Thyroid gland (tissue), 4 donors: ENCODE data around the gene UBC. TPM values are rescaled to one million over a fixed set of nuclear protein-coding genes. Genes with fewer than 3 reads are reported as not detected.

Experiments used
- DNase-seq, 2 donors: peaks; one replicate each; pipeline ENCODE4 v3.0.0-alpha.2; 2019
- H3K27ac ChIP-seq, 3 donors: fragments of 200-600 bp; sonication (generic); 1 replicate in 2 of 3; 2 replicates in 1 of 3; pipeline ENCODE4 v1.5.1; 2016 to 2019; ENCODE audit warnings: mild to moderate bottlenecking in 1 of 3, moderate library complexity in 1 of 3
- H3K27me3 ChIP-seq: fragments of 200-600 bp; sonication (generic); one replicate; pipeline ENCODE4 v1.5.1; 2019
- H3K36me3 ChIP-seq, 2 donors: fragments of 200-600 bp; sonication (generic); one replicate each; pipeline ENCODE4 v1.5.1; 2016 to 2019
- H3K4me1 ChIP-seq, 2 donors: fragments of 200-600 bp; sonication (generic); one replicate each; pipeline ENCODE4 v1.5.1; 2017 to 2019
- H3K4me3 ChIP-seq, 3 donors: fragments of 200-600 bp; sonication (generic); replicated peaks in 1 of 3; 1 replicate in 2 of 3; 2 replicates in 1 of 3; pipeline ENCODE4 v1.5.1; 2016; ENCODE audit warnings: mild to moderate bottlenecking in 1 of 3
- H3K9me3 ChIP-seq: fragments of 200-600 bp; sonication (generic); one replicate; pipeline ENCODE4 v1.5.1; 2017
- CTCF ChIP-seq, 6 experiments: fragments of 200-600 bp in 3 of 6; fragments of 450-650 bp in 3 of 6; sonication (generic) in 3 of 6; IDR thresholded peaks; one replicate each; pipeline ENCODE4 v1.5.1; 2016 to 2019; ENCODE audit warnings: antibody characterized with exemption in 6 of 6, mild to moderate bottlenecking in 2 of 6, inconsistent platforms in 1 of 6, moderate library complexity in 1 of 6
- POLR2A ChIP-seq, 2 donors: fragments of 450-650 bp; IDR thresholded peaks; one replicate each; pipeline ENCODE4 v1.6.1; 2017; ENCODE audit warnings: antibody characterized with exemption in 2 of 2, mild to moderate bottlenecking in 2 of 2, moderate library complexity in 1 of 2
- WGBS, 2 donors: methylation state at CpG; one replicate each; pipeline ENCODE4 v1.1.5; 2017; 5-methylcytosine and 5-hydroxymethylcytosine counted together
- intact Hi-C: fragments of 100-400 bp; cut with DNase I; formaldehyde crosslinking; loops from one replicate; pipeline ENCODE4 v1.15.1; 2023
- total RNA-seq, 4 donors: library from RNA; depleted of rRNA; stranded (reverse); fragments of >200 nt; gene quantifications; one replicate each; pipeline ENCODE4 v1.2.3, GENCODE V29; 2016

The UBC gene
- total RNA-seq, 4 donors from 2014 or later, result 907 to 1,424 (median 1,000) TPM

- Histone ChIP-seq H3K4me1 (no peaks in the 10 kb centered on the region), H3K27me3 (no peaks in the 10 kb centered on the region), H3K9me3 (no peaks in the 10 kb centered on the region), H3K27ac (no peak overlapping the region), H3K4me3 (no peak overlapping the region), H3K36me3 (no peaks in the 10 kb centered on the region)
- DNase-seq, result no peak
- intact Hi-C loops, result loop anchor here (10.0 kb wide), 1 partner anchor 66 kb away; no protein-coding TSS in a partner anchor
- TF ChIP-seq CTCF (IDR thresholded peaks at IDR 0.05) (no peak), POLR2A (IDR thresholded peaks at IDR 0.05) (no peak)
- 87 to 88% methylated on average over 4 of the region's 4 CpGs for WGBS, 2 donors
These were observed 43.2 kb downstream of the UBC start for GRCh38 chr12:124871297-124871696.

- Histone ChIP-seq H3K27me3 (no peaks in the 10 kb centered on the region), H3K9me3 (no peaks in the 10 kb centered on the region), H3K27ac (no peak overlapping the region), H3K36me3 (no peaks in the 10 kb centered on the region), H3K4me3 (no peak overlapping the region), H3K4me1 (no peaks in the 10 kb centered on the region)
- DNase-seq, result no peak
- intact Hi-C loops, result loop anchor here (10.0 kb wide), 1 partner anchor 66 kb away; no protein-coding TSS in a partner anchor
- no peak for TF ChIP-seq CTCF (IDR thresholded peaks at IDR 0.05)
- TF ChIP-seq POLR2A (IDR thresholded peaks at IDR 0.05), result no peak
- WGBS, 2 donors, result 93 to 96% methylated on average over 4 of the region's 4 CpGs
These were observed 43.9 kb downstream of the UBC start for GRCh38 chr12:124870515-124870914.

GRCh38 chr12:124869059-124869665 is 45.3 kb downstream of the UBC start:
- TF ChIP-seq POLR2A (IDR thresholded peaks at IDR 0.05) (no peak), CTCF (IDR thresholded peaks at IDR 0.05) (no peak)
- no peaks in the 10 kb centered on the region for H3K36me3 ChIP-seq
- H3K27me3 ChIP-seq, result no peaks in the 10 kb centered on the region
- H3K27ac ChIP-seq, result no peak overlapping the region
- no peak for DNase-seq
- intact Hi-C loops, result no loop called here
- no peaks in the 10 kb centered on the region for H3K9me3 ChIP-seq
- WGBS, 2 donors, result 71 to 79% methylated on average over 14 to 17 of the region's 17 CpGs
- H3K4me1 ChIP-seq, result peaks cover 2 to 3% of the 10 kb centered on the region in 2 donors
- H3K4me3 ChIP-seq, result no peak overlapping the region

- Histone ChIP-seq H3K4me3 (no peak overlapping the region), H3K9me3 (no peaks in the 10 kb centered on the region), H3K4me1 (peaks cover 4 to 6% of the 10 kb centered on the region in 2 donors), H3K36me3 (no peaks in the 10 kb centered on the region), H3K27ac (no peak overlapping the region), H3K27me3 (no peaks in the 10 kb centered on the region)
- DNase-seq, result no peak
- TF ChIP-seq POLR2A (IDR thresholded peaks at IDR 0.05), result no peak
- TF ChIP-seq CTCF (IDR thresholded peaks at IDR 0.05), result no peak
- WGBS, 2 donors, result 78 to 80% methylated on average over 11 of the region's 11 CpGs
- intact Hi-C loops, result no loop called here
These were observed 46.0 kb downstream of the UBC start for GRCh38 chr12:124868252-124869058.

- intact Hi-C loops, result no loop called here
- no peak for DNase-seq
- TF ChIP-seq CTCF (IDR thresholded peaks at IDR 0.05) (no peak), POLR2A (IDR thresholded peaks at IDR 0.05) (no peak)
- WGBS, 2 donors, result 67 to 81% methylated on average over 6 of the region's 6 CpGs
- no peaks in the 10 kb centered on the region for H3K9me3 ChIP-seq
- H3K27ac ChIP-seq, result no peak overlapping the region
- no peaks in the 10 kb centered on the region for H3K27me3 ChIP-seq
- H3K4me3 ChIP-seq, result no peak overlapping the region
- no peaks in the 10 kb centered on the region for H3K36me3 ChIP-seq
- peaks cover 4 to 16% of the 10 kb centered on the region in 2 donors for H3K4me1 ChIP-seq
These were observed 47.0 kb downstream of the UBC start for GRCh38 chr12:124867401-124867930.
